NT2/D1 (cell line): ENCODE data around the gene TEX2.

Source experiments
- SUZ12 ChIP-seq: IDR thresholded peaks from 2 replicates; pipeline ENCODE4 v1.6.1; 2011; ENCODE audit not compliant: insufficient read length, insufficient read depth; ENCODE audit errors: extremely low read depth
- YY1 ChIP-seq: IDR thresholded peaks from 2 replicates; pipeline ENCODE4 v1.6.1; 2011; ENCODE audit not compliant: insufficient read length, insufficient read depth
- ZNF274 ChIP-seq: IDR thresholded peaks from 2 replicates; pipeline ENCODE4 v1.6.1; 2011; ENCODE audit warnings: mild to moderate bottlenecking, low read depth, low read length

DNA sequence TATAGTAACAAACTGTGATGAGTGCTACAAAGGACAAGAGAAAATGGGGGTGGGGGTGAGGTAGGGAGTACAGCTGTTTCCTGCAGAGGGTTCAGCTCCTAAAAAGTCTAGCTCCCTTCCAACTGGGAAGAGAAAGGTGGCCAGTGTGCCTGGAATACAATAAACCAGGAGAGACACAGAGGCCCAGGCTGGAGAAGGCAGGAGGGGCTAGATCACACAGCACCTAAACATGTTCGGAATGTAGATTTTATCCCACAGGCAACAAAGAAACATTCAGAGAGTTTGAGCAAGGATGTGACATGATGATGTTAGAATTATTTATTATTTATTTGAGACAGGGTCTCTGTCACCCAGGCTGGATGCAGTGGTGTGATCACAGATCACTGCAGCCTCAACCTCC lies 10.2 kb downstream of the TEX2 start:
- no peak for TF ChIP-seq SUZ12
- TF ChIP-seq YY1 = no peak
- no peak for TF ChIP-seq ZNF274
